Measurements from ENCODE around the gene ZNF281. TPM values are rescaled to one million over a fixed set of nuclear protein-coding genes. Genes with fewer than 3 reads are reported as not detected.
"Not testable (repeated sequence)": the region's sequence is repeated elsewhere in the genome, so short reads cannot be mapped to it uniquely, and the experiment has no call there.

The ZNF281 gene
- 28.0 TPM for polyA plus RNA-seq (ENCODE audit: insufficient read length)
- long read RNA-seq, donor 1, full-length matches to known transcripts, result 4 of 4 reads
- long read RNA-seq, donor 1, partial matches to known transcripts, result 0 of 4 reads
- long read RNA-seq, donor 1, other reads (novel, unspliced or antisense), result 0 of 4 reads
- long read RNA-seq, donor 2, full-length matches to known transcripts, result 7 of 7 reads
- long read RNA-seq, donor 2, partial matches to known transcripts, result 0 of 7 reads
- long read RNA-seq, donor 2, other reads (novel, unspliced or antisense), result 0 of 7 reads
- long read RNA-seq, donor 3, full-length matches to known transcripts, result 4 of 4 reads
- long read RNA-seq, donor 3, partial matches to known transcripts, result 0 of 4 reads
- long read RNA-seq, donor 3, other reads (novel, unspliced or antisense), result 0 of 4 reads
- long read RNA-seq, donor 4, result 0 reads
- long read RNA-seq, donor 5, full-length matches to known transcripts, result 3 of 3 reads
- long read RNA-seq, donor 5, partial matches to known transcripts, result 0 of 3 reads
- long read RNA-seq, donor 5, other reads (novel, unspliced or antisense), result 0 of 3 reads
- long read RNA-seq, donor 6, full-length matches to known transcripts, result 5 of 5 reads
- long read RNA-seq, donor 6, partial matches to known transcripts, result 0 of 5 reads
- long read RNA-seq, donor 6, other reads (novel, unspliced or antisense), result 0 of 5 reads
- long read RNA-seq, donor 7, full-length matches to known transcripts, result 5 of 5 reads
- long read RNA-seq, donor 7, partial matches to known transcripts, result 0 of 5 reads
- long read RNA-seq, donor 7, other reads (novel, unspliced or antisense), result 0 of 5 reads
- long read RNA-seq, donor 8, partial matches to known transcripts, result 0 of 3 reads
- long read RNA-seq, donor 8, other reads (novel, unspliced or antisense), result 0 of 3 reads

GRCh38 chr1:200409761-200410565 is at the start of gene ZNF281:
ZNF281 (minus strand) TSS chr1:200410036; CDS start chr1:200409705, 331 bp downstream.
- peak; percentile 93 for DNase-seq

- no peak for DNase-seq
These were observed 48.9 kb upstream of the ZNF281 start for GRCh38 chr1:200458780-200459179.

- no peak for DNase-seq
These were observed 48.0 kb upstream of the ZNF281 start for GRCh38 chr1:200457810-200458209.

GRCh38 chr1:200454425-200454824 is 44.6 kb upstream of the ZNF281 start:
- no peak for DNase-seq

GRCh38 chr1:200453553-200453905 is 43.7 kb upstream of the ZNF281 start:
- no peak for DNase-seq

- DNase-seq, result no peak
These were observed 43.2 kb upstream of the ZNF281 start for GRCh38 chr1:200452850-200453552.

- no peak for DNase-seq
These were observed 38.4 kb upstream of the ZNF281 start for GRCh38 chr1:200448034-200448762.

GRCh38 chr1:200445213-200445612 is 35.4 kb upstream of the ZNF281 start:
- DNase-seq, result no peak

- DNase-seq, result no peak
These were observed 34.6 kb upstream of the ZNF281 start for GRCh38 chr1:200444478-200444877.

GRCh38 chr1:200443860-200444259 is 34.0 kb upstream of the ZNF281 start:
- no peak for DNase-seq

GRCh38 chr1:200442537-200443156 is 32.8 kb upstream of the ZNF281 start:
- no peak for DNase-seq

- no peak for DNase-seq
These were observed 32.2 kb upstream of the ZNF281 start for GRCh38 chr1:200442023-200442422.

GRCh38 chr1:200438911-200439310 is 29.1 kb upstream of the ZNF281 start:
- DNase-seq, result no peak

- DNase-seq, result not testable (repeated sequence)
These were observed 28.6 kb upstream of the ZNF281 start for GRCh38 chr1:200438413-200438812.

- DNase-seq, result no peak
These were observed 27.8 kb upstream of the ZNF281 start for GRCh38 chr1:200437556-200438203.

GRCh38 chr1:200437088-200437487 is 27.3 kb upstream of the ZNF281 start:
- DNase-seq, result no peak

- no peak for DNase-seq
These were observed 26.6 kb upstream of the ZNF281 start for GRCh38 chr1:200436436-200436835.

- no peak for DNase-seq
These were observed 25.5 kb upstream of the ZNF281 start for GRCh38 chr1:200435200-200435780.

GRCh38 chr1:200433586-200433985 is 23.8 kb upstream of the ZNF281 start:
- no peak for DNase-seq

All from left kidney (tissue), 8 donors.